SH-SY5Y (cell line): Measurements from ENCODE around the gene RAPGEF1.

Experiments used
- GATA2 ChIP-seq: IDR thresholded peaks from 2 replicates; pipeline ENCODE4 v1.6.1; 2011; ENCODE audit warnings: mild to moderate bottlenecking, low read depth, low read length
- GATA3 ChIP-seq: IDR thresholded peaks from 2 replicates; pipeline ENCODE4 v1.6.1; 2011; ENCODE audit warnings: low read depth, mild to moderate bottlenecking, low read length, moderate library complexity

GRCh38 chr9:131743096-131743495, 3.2 kb upstream of the RAPGEF1 start:
- no peak for TF ChIP-seq GATA3
- no peak for TF ChIP-seq GATA2
